Stimulated activated CD4-positive, alpha-beta T cell treated with anti-CD3 and anti-CD28 coated beads, Interleukin-15, amount 100 ng/mL, for 1 hour (primary cell): ENCODE measurements around the gene SF3B2.
"Not testable (repeated sequence)": the region's sequence is repeated elsewhere in the genome, so short reads cannot be mapped to it uniquely, and the experiment has no call there.

Experiments used
- DNase-seq, 2 donors: peaks; one replicate each; pipeline ENCODE4 v3.0.0-alpha.2; 2020; ENCODE audit warnings: low read depth in 1 of 2, low spot score in 1 of 2

SF3B2 gene

GRCh38 chr11:66104057-66104638 is 52.0 kb downstream of the SF3B2 start:
- DNase-seq, result no peak

GRCh38 chr11:66106786-66107599 is 54.8 kb downstream of the SF3B2 start:
- DNase-seq, result no peak

GRCh38 chr11:66107600-66108510 is 55.7 kb downstream of the SF3B2 start:
- no peak for DNase-seq

- DNase-seq, result no peak
Measured at GRCh38 chr11:66109294-66109693, 57.1 kb downstream of the SF3B2 start.

GRCh38 chr11:66111158-66111557 is 59.0 kb downstream of the SF3B2 start:
- no peak for DNase-seq

- DNase-seq, result no peak
Measured at GRCh38 chr11:66112041-66112491, 59.9 kb downstream of the SF3B2 start.

GRCh38 chr11:66112601-66113499 is 60.7 kb downstream of the SF3B2 start:
- DNase-seq, result no peak

GRCh38 chr11:66114957-66115356 is 62.8 kb downstream of the SF3B2 start:
- DNase-seq, result not testable (repeated sequence)

GRCh38 chr11:66115638-66116301 is 63.6 kb downstream of the SF3B2 start:
- no peak for DNase-seq

GRCh38 chr11:66116576-66117361 is 64.6 kb downstream of the SF3B2 start:
- no peak for DNase-seq

GRCh38 chr11:66118847-66119246 is 66.7 kb downstream of the SF3B2 start:
- DNase-seq, result no peak
